Stimulated activated effector memory CD8-positive, alpha-beta T cell treated with anti-CD3 and anti-CD28 coated beads, Interleukin-12 subunit alpha, Interleukin-12 subunit beta, amount 100 ng/mL, for 72 hours (primary cell): ENCODE data around the gene SCMH1.
A peak's percentile ranks its signal among the peaks of the same experiment; 100 is the strongest.

Experiments
- ATAC-seq: fragments of 150-1000 bp; cut with Tn5 transposase; 2 replicates; pipeline ENCODE4 v1.10.0; 2021
- DNase-seq, 2 donors: peaks; one replicate each; pipeline ENCODE4 v3.0.0; 2021 to 2022; ENCODE audit warnings: low spot score in 2 of 2
- H3K27ac Mint-ChIP-seq: one replicate; pipeline ENCODE4 v1.8.0; 2022; ENCODE audit warnings: mild to moderate bottlenecking, mixed read lengths
- H3K36me3 Mint-ChIP-seq: one replicate; pipeline ENCODE4 v1.8.0; 2022; ENCODE audit warnings: mild to moderate bottlenecking, mixed read lengths
- H3K4me1 Mint-ChIP-seq: one replicate; pipeline ENCODE4 v1.8.0; 2022; ENCODE audit warnings: mixed read lengths
- H3K4me3 Mint-ChIP-seq: one replicate; pipeline ENCODE4 v1.8.0; 2022; ENCODE audit warnings: mild to moderate bottlenecking, mixed read lengths
- H3K9me3 Mint-ChIP-seq: one replicate; pipeline ENCODE4 v1.8.0; 2022; ENCODE audit warnings: mixed read lengths

SCMH1 gene

GRCh38 chr1:41109310-41110197 lies 132.6 kb downstream of the SCMH1 start:
- H3K36me3 Mint-ChIP-seq: peaks cover 19% of the 10 kb centered on the region
- no peak overlapping the region for H3K27ac Mint-ChIP-seq
- DNase-seq (no peak), ATAC-seq (no peak)
- H3K9me3 Mint-ChIP-seq: no peaks in the 10 kb centered on the region
- H3K4me1 Mint-ChIP-seq: no peaks in the 10 kb centered on the region
- no peak overlapping the region for H3K4me3 Mint-ChIP-seq

- DNase-seq (no peak), ATAC-seq (no peak)
- no peak overlapping the region for H3K4me3 Mint-ChIP-seq
- H3K27ac Mint-ChIP-seq: no peak overlapping the region
- H3K36me3 Mint-ChIP-seq: peaks cover 19% of the 10 kb centered on the region
- no peaks in the 10 kb centered on the region for H3K4me1 Mint-ChIP-seq
- H3K9me3 Mint-ChIP-seq: no peaks in the 10 kb centered on the region
Observed at GRCh38 chr1:41108696-41109275, 133.3 kb downstream of the SCMH1 start.

GRCh38 chr1:41103766-41104165 lies 138.3 kb downstream of the SCMH1 start:
- no peak overlapping the region for H3K27ac Mint-ChIP-seq
- peaks cover 10% of the 10 kb centered on the region for H3K36me3 Mint-ChIP-seq
- H3K4me1 Mint-ChIP-seq: no peaks in the 10 kb centered on the region
- H3K9me3 Mint-ChIP-seq: no peaks in the 10 kb centered on the region
- no peak overlapping the region for H3K4me3 Mint-ChIP-seq
- DNase-seq (no peak), ATAC-seq (no peak)

GRCh38 chr1:41102653-41103052 lies 139.5 kb downstream of the SCMH1 start:
- no peak overlapping the region for H3K4me3 Mint-ChIP-seq
- peaks cover 10% of the 10 kb centered on the region for H3K36me3 Mint-ChIP-seq
- H3K27ac Mint-ChIP-seq: no peak overlapping the region
- DNase-seq (no peak), ATAC-seq (no peak)
- H3K4me1 Mint-ChIP-seq: no peaks in the 10 kb centered on the region
- H3K9me3 Mint-ChIP-seq: no peaks in the 10 kb centered on the region

GRCh38 chr1:41101950-41102607 lies 140.0 kb downstream of the SCMH1 start:
- peaks cover 10% of the 10 kb centered on the region for H3K36me3 Mint-ChIP-seq
- no peak overlapping the region for H3K4me3 Mint-ChIP-seq
- no peaks in the 10 kb centered on the region for H3K4me1 Mint-ChIP-seq
- ATAC-seq (no peak), DNase-seq (no peak)
- H3K9me3 Mint-ChIP-seq: no peaks in the 10 kb centered on the region
- no peak overlapping the region for H3K27ac Mint-ChIP-seq

GRCh38 chr1:41101076-41101475 lies 141.0 kb downstream of the SCMH1 start:
- H3K4me1 Mint-ChIP-seq: no peaks in the 10 kb centered on the region
- no peak overlapping the region for H3K27ac Mint-ChIP-seq
- H3K36me3 Mint-ChIP-seq: peaks cover 6% of the 10 kb centered on the region
- ATAC-seq (no peak), DNase-seq (no peak)
- no peak overlapping the region for H3K4me3 Mint-ChIP-seq
- no peaks in the 10 kb centered on the region for H3K9me3 Mint-ChIP-seq

GRCh38 chr1:41100170-41100569 lies 141.9 kb downstream of the SCMH1 start:
- H3K4me1 Mint-ChIP-seq: no peaks in the 10 kb centered on the region
- H3K27ac Mint-ChIP-seq: no peak overlapping the region
- no peaks in the 10 kb centered on the region for H3K9me3 Mint-ChIP-seq
- H3K36me3 Mint-ChIP-seq: no peaks in the 10 kb centered on the region
- DNase-seq (no peak), ATAC-seq (no peak)
- H3K4me3 Mint-ChIP-seq: no peak overlapping the region

GRCh38 chr1:41098730-41099460 lies 143.2 kb downstream of the SCMH1 start:
- H3K36me3 Mint-ChIP-seq: no peaks in the 10 kb centered on the region
- no peak for ATAC-seq
- H3K4me1 Mint-ChIP-seq: no peaks in the 10 kb centered on the region
- no peak overlapping the region for H3K27ac Mint-ChIP-seq
- no peak overlapping the region for H3K4me3 Mint-ChIP-seq
- no peak for DNase-seq
- no peaks in the 10 kb centered on the region for H3K9me3 Mint-ChIP-seq

- no peaks in the 10 kb centered on the region for H3K36me3 Mint-ChIP-seq
- H3K4me3 Mint-ChIP-seq: no peak overlapping the region
- no peaks in the 10 kb centered on the region for H3K4me1 Mint-ChIP-seq
- ATAC-seq: no peak
- H3K9me3 Mint-ChIP-seq: no peaks in the 10 kb centered on the region
- DNase-seq: no peak
- H3K27ac Mint-ChIP-seq: peak overlapping the region; percentile 27
Observed at GRCh38 chr1:41097105-41097504, 145.0 kb downstream of the SCMH1 start.

GRCh38 chr1:41093826-41094225 lies 148.3 kb downstream of the SCMH1 start:
- H3K4me3 Mint-ChIP-seq: no peak overlapping the region
- no peaks in the 10 kb centered on the region for H3K36me3 Mint-ChIP-seq
- H3K9me3 Mint-ChIP-seq: no peaks in the 10 kb centered on the region
- H3K4me1 Mint-ChIP-seq: no peaks in the 10 kb centered on the region
- ATAC-seq (no peak), DNase-seq (no peak)
- no peak overlapping the region for H3K27ac Mint-ChIP-seq

GRCh38 chr1:41086921-41087320 lies 155.2 kb downstream of the SCMH1 start:
- H3K4me3 Mint-ChIP-seq: no peak overlapping the region
- H3K27ac Mint-ChIP-seq: no peak overlapping the region
- DNase-seq (no peak), ATAC-seq (no peak)
- H3K36me3 Mint-ChIP-seq: no peaks in the 10 kb centered on the region
- H3K9me3 Mint-ChIP-seq: no peaks in the 10 kb centered on the region
- no peaks in the 10 kb centered on the region for H3K4me1 Mint-ChIP-seq

GRCh38 chr1:41078616-41079015 lies 163.5 kb downstream of the SCMH1 start:
- Mint-ChIP-seq H3K9me3 (peaks cover 5% of the 10 kb centered on the region), H3K36me3 (no peaks in the 10 kb centered on the region), H3K4me1 (no peaks in the 10 kb centered on the region), H3K4me3 (no peak overlapping the region), H3K27ac (no peak overlapping the region)
- ATAC-seq (no peak), DNase-seq (no peak)

- Mint-ChIP-seq H3K36me3 (no peaks in the 10 kb centered on the region), H3K9me3 (peaks cover 5% of the 10 kb centered on the region), H3K27ac (no peak overlapping the region), H3K4me3 (no peak overlapping the region), H3K4me1 (no peaks in the 10 kb centered on the region)
- DNase-seq (no peak), ATAC-seq (no peak)
Observed at GRCh38 chr1:41078193-41078592, 163.9 kb downstream of the SCMH1 start.

GRCh38 chr1:41073971-41074370 lies 168.1 kb downstream of the SCMH1 start:
- Mint-ChIP-seq H3K9me3 (peaks cover 5% of the 10 kb centered on the region), H3K36me3 (peaks cover 4% of the 10 kb centered on the region), H3K4me3 (no peak overlapping the region), H3K27ac (no peak overlapping the region), H3K4me1 (no peaks in the 10 kb centered on the region)
- no peak for DNase-seq
- ATAC-seq: no peak

- H3K4me1 Mint-ChIP-seq: no peaks in the 10 kb centered on the region
- H3K27ac Mint-ChIP-seq: no peak overlapping the region
- ATAC-seq: no peak
- no peaks in the 10 kb centered on the region for H3K9me3 Mint-ChIP-seq
- peaks cover 22% of the 10 kb centered on the region for H3K36me3 Mint-ChIP-seq
- no peak for DNase-seq
- no peak overlapping the region for H3K4me3 Mint-ChIP-seq
Observed at GRCh38 chr1:41072051-41072450, 170.1 kb downstream of the SCMH1 start.
